Gastroesophageal sphincter (tissue), 4 donors: Measurements from ENCODE around the gene ABHD4. TPM values are rescaled to one million over a fixed set of nuclear protein-coding genes. Genes with fewer than 3 reads are reported as not detected.

Experiments
- ATAC-seq: fragments of 150-250 bp; one replicate; pipeline ENCODE4 v1.9.1; 2016; ENCODE audit warnings: mild to moderate bottlenecking, moderate library complexity
- H3K27ac ChIP-seq, 4 donors: fragments of 200-600 bp; sonication (generic) in 3 of 4; 1 replicate in 3 of 4; 2 replicates in 1 of 4; pipeline ENCODE4 v1.5.1; 2016 to 2019
- H3K27me3 ChIP-seq: fragments of 200-600 bp; sonication (generic); one replicate; pipeline ENCODE4 v1.5.1; 2019
- H3K36me3 ChIP-seq, 2 donors: fragments of 200-600 bp; sonication (generic); one replicate each; pipeline ENCODE4 v1.5.1; 2019; ENCODE audit warnings: control low read depth in 1 of 2
- H3K4me1 ChIP-seq, 3 donors: fragments of 200-600 bp; sonication (generic); 1 replicate in 2 of 3; 2 replicates in 1 of 3; pipeline ENCODE4 v1.5.1; 2016 to 2019; ENCODE audit warnings: control low read depth in 2 of 3
- H3K4me3 ChIP-seq, 2 donors: fragments of 200-600 bp; sonication (generic); one replicate each; pipeline ENCODE4 v1.5.1; 2019; ENCODE audit warnings: mild to moderate bottlenecking in 1 of 2, moderate library complexity in 1 of 2
- H3K9me3 ChIP-seq, 3 donors: fragments of 200-600 bp; sonication (generic); one replicate each; pipeline ENCODE4 v1.5.1; 2017 to 2019; ENCODE audit warnings: control low read depth in 2 of 3
- EP300 ChIP-seq: sonication (generic); formaldehyde crosslinking; IDR thresholded peaks from one replicate; pipeline ENCODE4 v1.6.1; 2017; ENCODE audit warnings: antibody characterized with exemption, mild to moderate bottlenecking
- POLR2A ChIP-seq, 2 donors: fragments of 450-650 bp; IDR thresholded peaks; one replicate each; pipeline ENCODE4 v1.6.1; 2017; ENCODE audit warnings: antibody characterized with exemption in 2 of 2, mild to moderate bottlenecking in 2 of 2, moderate library complexity in 1 of 2
- POLR2AphosphoS5 ChIP-seq: sonication (generic); formaldehyde crosslinking; IDR thresholded peaks from one replicate; pipeline ENCODE4 v1.6.1; 2017; ENCODE audit warnings: antibody characterized with exemption
- WGBS, 2 donors: methylation state at CpG; one replicate each; pipeline ENCODE4 v1.1.5; 2018; ENCODE audit warnings: low coverage in 1 of 2; 5-methylcytosine and 5-hydroxymethylcytosine counted together
- total RNA-seq, 4 donors: library from RNA; depleted of rRNA; stranded (reverse); fragments of >200 nt; gene quantifications; one replicate each; pipeline ENCODE4 v1.1.0, GENCODE V29; 2016
- TF ChIP-seq, protein P1 (sequence below), 4 experiments: fragments of 200-600 bp in 2 of 4; fragments of 450-650 bp in 2 of 4; sonication (generic) in 1 of 4; IDR thresholded peaks; one replicate each; pipeline ENCODE4 v1.5.1; 2017 to 2019; ENCODE audit warnings: antibody characterized with exemption in 4 of 4, mild to moderate bottlenecking in 2 of 4, moderate library complexity in 2 of 4

ABHD4 gene
- total RNA-seq, 4 donors from 2014 or later: 23.8 to 42.0 (median 31.0) TPM

DNA sequence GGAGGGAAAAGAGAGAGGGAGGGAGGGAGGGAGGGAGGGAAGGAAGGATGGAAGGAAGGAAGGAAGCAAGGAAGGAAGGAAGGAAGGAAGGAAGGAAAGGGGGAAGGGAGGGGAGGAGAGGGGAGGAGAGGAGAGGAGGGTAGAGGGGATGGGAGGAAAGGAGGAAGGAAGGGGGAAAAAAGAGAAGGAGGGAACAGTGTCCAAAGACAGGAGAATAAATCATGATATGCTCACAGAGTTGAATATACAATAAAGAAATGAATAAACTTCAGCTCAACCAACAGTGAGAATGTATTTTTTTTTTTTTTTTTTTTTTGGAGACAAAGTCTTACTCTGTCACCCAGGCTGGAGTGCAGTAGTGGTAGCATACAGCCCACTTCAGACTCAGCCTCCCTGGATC is 42.1 kb downstream of the ABHD4 start:
- H3K4me3 ChIP-seq: no peak overlapping the region
- no peaks in the 10 kb centered on the region for H3K36me3 ChIP-seq
- TF ChIP-seq EP300 (no peak), POLR2AphosphoS5 (no peak), POLR2A (IDR thresholded peaks at IDR 0.05) (no peak)
- TF ChIP-seq, protein P1, sequence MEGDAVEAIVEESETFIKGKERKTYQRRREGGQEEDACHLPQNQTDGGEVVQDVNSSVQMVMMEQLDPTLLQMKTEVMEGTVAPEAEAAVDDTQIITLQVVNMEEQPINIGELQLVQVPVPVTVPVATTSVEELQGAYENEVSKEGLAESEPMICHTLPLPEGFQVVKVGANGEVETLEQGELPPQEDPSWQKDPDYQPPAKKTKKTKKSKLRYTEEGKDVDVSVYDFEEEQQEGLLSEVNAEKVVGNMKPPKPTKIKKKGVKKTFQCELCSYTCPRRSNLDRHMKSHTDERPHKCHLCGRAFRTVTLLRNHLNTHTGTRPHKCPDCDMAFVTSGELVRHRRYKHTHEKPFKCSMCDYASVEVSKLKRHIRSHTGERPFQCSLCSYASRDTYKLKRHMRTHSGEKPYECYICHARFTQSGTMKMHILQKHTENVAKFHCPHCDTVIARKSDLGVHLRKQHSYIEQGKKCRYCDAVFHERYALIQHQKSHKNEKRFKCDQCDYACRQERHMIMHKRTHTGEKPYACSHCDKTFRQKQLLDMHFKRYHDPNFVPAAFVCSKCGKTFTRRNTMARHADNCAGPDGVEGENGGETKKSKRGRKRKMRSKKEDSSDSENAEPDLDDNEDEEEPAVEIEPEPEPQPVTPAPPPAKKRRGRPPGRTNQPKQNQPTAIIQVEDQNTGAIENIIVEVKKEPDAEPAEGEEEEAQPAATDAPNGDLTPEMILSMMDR (IDR thresholded peaks at IDR 0.05): no peak
- H3K27ac ChIP-seq: no peak overlapping the region
- H3K4me1 ChIP-seq: no peaks in the 10 kb centered on the region
- no peaks in the 10 kb centered on the region for H3K9me3 ChIP-seq
- H3K27me3 ChIP-seq: no peaks in the 10 kb centered on the region
- ATAC-seq: no peak

DNA sequence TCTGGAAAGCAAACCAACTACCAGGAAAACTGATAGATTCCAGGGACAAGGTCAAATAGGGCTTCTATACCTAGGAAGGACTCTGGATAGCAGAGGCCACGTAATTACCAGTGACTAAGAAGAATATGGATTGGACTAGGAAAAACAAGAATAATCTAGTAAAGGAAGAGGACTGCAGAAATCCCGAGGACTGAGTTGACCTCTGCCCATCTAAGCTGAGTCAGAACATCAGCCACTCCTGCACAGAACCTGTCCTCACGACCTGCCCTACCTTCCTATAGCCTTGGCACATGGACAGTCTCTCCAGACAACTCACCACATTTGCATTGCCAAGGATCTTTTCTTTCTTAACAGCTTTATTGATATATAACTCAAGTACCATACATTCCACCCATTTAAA is 43.7 kb downstream of the ABHD4 start:
- H3K27ac ChIP-seq: no peak overlapping the region
- no peaks in the 10 kb centered on the region for H3K27me3 ChIP-seq
- H3K36me3 ChIP-seq: no peaks in the 10 kb centered on the region
- no peak for TF ChIP-seq POLR2A (IDR thresholded peaks at IDR 0.05)
- no peak for TF ChIP-seq POLR2AphosphoS5
- no peak for TF ChIP-seq EP300
- TF ChIP-seq, protein P1 (IDR thresholded peaks at IDR 0.05): no peak
- no peaks in the 10 kb centered on the region for H3K9me3 ChIP-seq
- H3K4me1 ChIP-seq: no peaks in the 10 kb centered on the region
- no peak overlapping the region for H3K4me3 ChIP-seq
- no peak for ATAC-seq
- 42 to 52% methylated on average over 2 to 3 of the region's 3 CpGs for WGBS, 2 donors

DNA sequence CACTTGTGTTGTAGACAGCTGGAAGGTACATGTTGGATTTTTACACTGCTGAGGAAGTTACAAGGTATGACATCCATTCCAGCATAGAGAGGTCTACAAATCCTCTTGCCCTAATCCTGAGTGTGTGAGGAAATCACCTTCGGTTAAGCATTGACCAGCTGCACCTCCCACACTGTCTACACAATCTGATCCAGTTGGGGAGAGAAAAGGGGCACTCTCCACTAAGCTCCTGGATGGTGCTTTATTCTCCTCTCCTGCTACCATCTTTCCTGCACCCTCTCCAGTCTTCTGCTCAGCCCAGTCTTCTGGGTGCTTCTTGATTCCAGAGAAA is 46.2 kb downstream of the ABHD4 start, which contains the start of gene OR6J1:
TSS of gene OR6J1 (minus strand) at position 48 of the 331 bp plus-strand sequence. CDS start 9,541 bp downstream, outside the sequence.
- no peaks in the 10 kb centered on the region for H3K27me3 ChIP-seq
- 75 to 100% methylated on average over 1 of the region's 1 CpG for WGBS, 2 donors
- H3K9me3 ChIP-seq: no peaks in the 10 kb centered on the region
- TF ChIP-seq POLR2A (IDR thresholded peaks at IDR 0.05) (no peak), POLR2AphosphoS5 (no peak), EP300 (no peak)
- TF ChIP-seq, protein P1 (IDR thresholded peaks at IDR 0.05): no peak
- ATAC-seq: no peak
- no peak within 1 kb of the TSS for H3K27ac ChIP-seq
- H3K36me3 ChIP-seq: no peaks in the 10 kb centered on the region
- no peak within 1 kb of the TSS for H3K4me3 ChIP-seq
- no peaks in the 10 kb centered on the region for H3K4me1 ChIP-seq

DNA sequence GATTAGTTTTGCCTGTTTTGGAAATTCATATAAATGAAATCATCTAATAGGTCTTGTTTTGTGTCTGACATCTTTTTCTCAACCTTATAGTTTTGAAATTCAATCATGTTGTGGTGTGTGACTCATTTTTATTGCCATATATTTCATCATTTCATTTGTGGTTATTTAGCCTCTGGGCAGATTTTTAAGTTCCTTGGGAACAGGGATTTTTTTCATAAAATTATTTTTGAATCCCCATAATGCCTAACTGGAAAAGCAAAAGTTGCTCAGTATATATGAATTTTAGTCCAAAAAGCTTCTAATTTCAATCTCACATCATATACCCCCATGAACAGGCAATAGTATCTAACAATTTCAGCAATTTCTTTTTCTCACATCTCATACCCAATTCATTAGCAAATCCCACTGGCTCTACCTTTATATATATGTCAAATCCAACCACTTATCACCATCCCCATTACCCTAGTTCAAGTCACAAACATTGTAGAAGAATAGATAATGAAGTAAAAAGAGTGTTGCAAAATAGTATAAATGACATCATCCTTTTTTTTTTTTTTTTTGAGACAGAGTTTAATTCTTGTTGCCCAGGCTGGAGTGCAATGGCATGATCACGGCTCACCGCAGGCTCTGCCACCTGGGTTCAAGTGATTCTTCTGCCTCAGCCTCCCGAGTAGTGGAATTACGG is 48.6 kb downstream of the ABHD4 start:
- Histone ChIP-seq H3K27ac (no peak overlapping the region), H3K4me3 (no peak overlapping the region), H3K4me1 (no peaks in the 10 kb centered on the region), H3K36me3 (no peaks in the 10 kb centered on the region), H3K9me3 (no peaks in the 10 kb centered on the region), H3K27me3 (no peaks in the 10 kb centered on the region)
- WGBS, 2 donors: 81 to 96% methylated on average over 3 to 4 of the region's 4 CpGs
- ATAC-seq: no peak
- TF ChIP-seq, protein P1 (IDR thresholded peaks at IDR 0.05): no peak
- TF ChIP-seq POLR2AphosphoS5 (no peak), EP300 (no peak), POLR2A (IDR thresholded peaks at IDR 0.05) (no peak)

DNA sequence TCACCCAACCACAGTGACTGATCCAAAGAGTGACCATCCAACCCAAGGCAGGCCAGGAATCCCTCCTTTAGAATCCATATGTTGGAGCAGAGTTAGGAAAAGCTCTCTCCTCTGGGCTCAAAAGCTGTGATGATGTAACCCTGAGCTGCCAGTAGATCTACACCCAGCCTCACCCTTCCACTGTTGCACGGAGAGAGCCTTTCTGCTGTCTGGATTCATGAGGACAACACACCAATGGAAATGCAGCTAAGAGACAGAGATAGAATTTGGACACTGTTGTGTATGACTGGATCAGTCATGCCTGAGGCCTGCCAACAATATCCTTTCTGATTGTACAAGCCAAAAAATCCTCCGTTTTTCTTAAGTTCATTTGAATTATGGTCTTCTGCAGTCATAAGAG is 50.4 kb downstream of the ABHD4 start:
- Histone ChIP-seq H3K4me1 (no peaks in the 10 kb centered on the region), H3K36me3 (no peaks in the 10 kb centered on the region), H3K27ac (no peak overlapping the region), H3K9me3 (no peaks in the 10 kb centered on the region), H3K27me3 (no peaks in the 10 kb centered on the region), H3K4me3 (no peak overlapping the region)
- TF ChIP-seq POLR2A (IDR thresholded peaks at IDR 0.05) (no peak), EP300 (no peak), POLR2AphosphoS5 (no peak)
- TF ChIP-seq, protein P1 (IDR thresholded peaks at IDR 0.05): no peak
- 50 to 61% methylated on average over 1 to 2 of the region's 2 CpGs for WGBS, 2 donors
- ATAC-seq: no peak
